Measurements from ENCODE around the gene PPP2R5B. TPM values are rescaled to one million over a fixed set of nuclear protein-coding genes. Genes with fewer than 3 reads are reported as not detected.

Gene PPP2R5B
- total and polyA plus RNA-seq, 9 of the 15 experiments (the other 6 are each of a cell fraction or from before 2014, with no cell fraction given): 0.10 to 7.8 (median 3.3) TPM

DNA sequence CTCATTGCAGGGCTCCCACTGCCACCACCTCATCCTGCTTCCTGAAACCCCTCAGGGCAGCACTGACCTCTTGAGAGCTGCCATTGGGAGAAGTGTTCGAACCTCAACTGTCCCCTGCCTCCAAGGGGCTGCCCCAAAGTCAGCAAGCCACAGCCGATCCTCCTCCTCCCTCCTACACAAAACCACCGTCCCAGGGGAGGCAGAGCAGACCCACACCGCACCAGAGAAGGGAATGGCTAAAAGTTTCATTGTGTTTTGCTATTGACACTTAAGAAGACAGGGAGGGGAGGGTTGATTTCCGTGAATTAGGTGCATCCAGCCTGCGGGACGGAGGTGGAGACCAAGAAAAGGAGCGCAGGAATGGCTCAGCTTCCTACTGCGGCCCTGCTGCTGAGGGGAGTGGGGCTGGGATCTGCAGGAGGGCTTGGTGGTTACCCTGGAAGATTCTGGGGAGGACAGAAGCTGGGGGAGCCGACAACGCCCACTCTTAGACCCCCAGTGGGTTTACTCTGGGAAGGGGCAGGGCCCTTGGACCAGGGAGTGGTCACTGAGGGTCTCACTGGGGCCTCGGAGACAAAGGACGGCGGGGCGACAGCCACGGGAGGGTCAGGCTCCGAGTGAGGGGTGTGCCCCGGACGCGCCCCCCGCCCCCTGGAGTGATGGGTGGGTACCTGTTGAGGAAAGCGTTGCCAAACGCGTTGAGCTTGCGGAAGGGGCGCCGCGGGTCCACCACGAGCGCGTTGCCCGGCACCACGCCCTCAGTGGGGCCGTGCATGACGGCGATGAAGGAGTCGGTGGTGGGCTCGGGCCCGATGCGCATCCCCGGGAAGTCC lies 46.9 kb upstream of the PPP2R5B start (continued):
- TF ChIP-seq, protein P1, sequence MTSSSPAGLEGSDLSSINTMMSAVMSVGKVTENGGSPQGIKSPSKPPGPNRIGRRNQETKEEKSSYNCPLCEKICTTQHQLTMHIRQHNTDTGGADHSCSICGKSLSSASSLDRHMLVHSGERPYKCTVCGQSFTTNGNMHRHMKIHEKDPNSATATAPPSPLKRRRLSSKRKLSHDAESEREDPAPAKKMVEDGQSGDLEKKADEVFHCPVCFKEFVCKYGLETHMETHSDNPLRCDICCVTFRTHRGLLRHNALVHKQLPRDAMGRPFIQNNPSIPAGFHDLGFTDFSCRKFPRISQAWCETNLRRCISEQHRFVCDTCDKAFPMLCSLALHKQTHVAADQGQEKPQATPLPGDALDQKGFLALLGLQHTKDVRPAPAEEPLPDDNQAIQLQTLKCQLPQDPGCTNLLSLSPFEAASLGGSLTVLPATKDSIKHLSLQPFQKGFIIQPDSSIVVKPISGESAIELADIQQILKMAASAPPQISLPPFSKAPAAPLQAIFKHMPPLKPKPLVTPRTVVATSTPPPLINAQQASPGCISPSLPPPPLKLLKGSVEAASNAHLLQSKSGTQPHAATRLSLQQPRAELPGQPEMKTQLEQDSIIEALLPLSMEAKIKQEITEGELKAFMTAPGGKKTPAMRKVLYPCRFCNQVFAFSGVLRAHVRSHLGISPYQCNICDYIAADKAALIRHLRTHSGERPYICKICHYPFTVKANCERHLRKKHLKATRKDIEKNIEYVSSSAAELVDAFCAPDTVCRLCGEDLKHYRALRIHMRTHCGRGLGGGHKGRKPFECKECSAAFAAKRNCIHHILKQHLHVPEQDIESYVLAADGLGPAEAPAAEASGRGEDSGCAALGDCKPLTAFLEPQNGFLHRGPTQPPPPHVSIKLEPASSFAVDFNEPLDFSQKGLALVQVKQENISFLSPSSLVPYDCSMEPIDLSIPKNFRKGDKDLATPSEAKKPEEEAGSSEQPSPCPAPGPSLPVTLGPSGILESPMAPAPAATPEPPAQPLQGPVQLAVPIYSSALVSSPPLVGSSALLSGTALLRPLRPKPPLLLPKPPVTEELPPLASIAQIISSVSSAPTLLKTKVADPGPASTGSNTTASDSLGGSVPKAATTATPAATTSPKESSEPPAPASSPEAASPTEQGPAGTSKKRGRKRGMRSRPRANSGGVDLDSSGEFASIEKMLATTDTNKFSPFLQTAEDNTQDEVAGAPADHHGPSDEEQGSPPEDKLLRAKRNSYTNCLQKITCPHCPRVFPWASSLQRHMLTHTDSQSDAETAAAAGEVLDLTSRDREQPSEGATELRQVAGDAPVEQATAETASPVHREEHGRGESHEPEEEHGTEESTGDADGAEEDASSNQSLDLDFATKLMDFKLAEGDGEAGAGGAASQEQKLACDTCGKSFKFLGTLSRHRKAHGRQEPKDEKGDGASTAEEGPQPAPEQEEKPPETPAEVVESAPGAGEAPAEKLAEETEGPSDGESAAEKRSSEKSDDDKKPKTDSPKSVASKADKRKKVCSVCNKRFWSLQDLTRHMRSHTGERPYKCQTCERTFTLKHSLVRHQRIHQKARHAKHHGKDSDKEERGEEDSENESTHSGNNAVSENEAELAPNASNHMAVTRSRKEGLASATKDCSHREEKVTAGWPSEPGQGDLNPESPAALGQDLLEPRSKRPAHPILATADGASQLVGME (CRISPR knock-in tag; IDR thresholded peaks at IDR 0.05): no peak
- TF ChIP-seq, protein P2, sequence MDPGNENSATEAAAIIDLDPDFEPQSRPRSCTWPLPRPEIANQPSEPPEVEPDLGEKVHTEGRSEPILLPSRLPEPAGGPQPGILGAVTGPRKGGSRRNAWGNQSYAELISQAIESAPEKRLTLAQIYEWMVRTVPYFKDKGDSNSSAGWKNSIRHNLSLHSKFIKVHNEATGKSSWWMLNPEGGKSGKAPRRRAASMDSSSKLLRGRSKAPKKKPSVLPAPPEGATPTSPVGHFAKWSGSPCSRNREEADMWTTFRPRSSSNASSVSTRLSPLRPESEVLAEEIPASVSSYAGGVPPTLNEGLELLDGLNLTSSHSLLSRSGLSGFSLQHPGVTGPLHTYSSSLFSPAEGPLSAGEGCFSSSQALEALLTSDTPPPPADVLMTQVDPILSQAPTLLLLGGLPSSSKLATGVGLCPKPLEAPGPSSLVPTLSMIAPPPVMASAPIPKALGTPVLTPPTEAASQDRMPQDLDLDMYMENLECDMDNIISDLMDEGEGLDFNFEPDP (CRISPR knock-in tag; IDR thresholded peaks at IDR 0.05): no peak
- TF ChIP-seq NR3C1 (CRISPR knock-in tag; IDR thresholded peaks at IDR 0.05): peak; percentile 23; the same call in 1 of the 2 replicates
- peak; percentile 81; the same call in 1 of the 2 replicates for TF ChIP-seq KAT7 (CRISPR knock-in tag; IDR thresholded peaks at IDR 0.05; ENCODE audit: borderline replicate concordance)
- TF ChIP-seq MAFK (IDR thresholded peaks at IDR 0.05; ENCODE audit: low read length): no peak
- TF ChIP-seq, protein P3, sequence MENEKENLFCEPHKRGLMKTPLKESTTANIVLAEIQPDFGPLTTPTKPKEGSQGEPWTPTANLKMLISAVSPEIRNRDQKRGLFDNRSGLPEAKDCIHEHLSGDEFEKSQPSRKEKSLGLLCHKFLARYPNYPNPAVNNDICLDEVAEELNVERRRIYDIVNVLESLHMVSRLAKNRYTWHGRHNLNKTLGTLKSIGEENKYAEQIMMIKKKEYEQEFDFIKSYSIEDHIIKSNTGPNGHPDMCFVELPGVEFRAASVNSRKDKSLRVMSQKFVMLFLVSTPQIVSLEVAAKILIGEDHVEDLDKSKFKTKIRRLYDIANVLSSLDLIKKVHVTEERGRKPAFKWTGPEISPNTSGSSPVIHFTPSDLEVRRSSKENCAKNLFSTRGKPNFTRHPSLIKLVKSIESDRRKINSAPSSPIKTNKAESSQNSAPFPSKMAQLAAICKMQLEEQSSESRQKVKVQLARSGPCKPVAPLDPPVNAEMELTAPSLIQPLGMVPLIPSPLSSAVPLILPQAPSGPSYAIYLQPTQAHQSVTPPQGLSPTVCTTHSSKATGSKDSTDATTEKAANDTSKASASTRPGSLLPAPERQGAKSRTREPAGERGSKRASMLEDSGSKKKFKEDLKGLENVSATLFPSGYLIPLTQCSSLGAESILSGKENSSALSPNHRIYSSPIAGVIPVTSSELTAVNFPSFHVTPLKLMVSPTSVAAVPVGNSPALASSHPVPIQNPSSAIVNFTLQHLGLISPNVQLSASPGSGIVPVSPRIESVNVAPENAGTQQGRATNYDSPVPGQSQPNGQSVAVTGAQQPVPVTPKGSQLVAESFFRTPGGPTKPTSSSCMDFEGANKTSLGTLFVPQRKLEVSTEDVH (IDR thresholded peaks at IDR 0.05; ENCODE audit: low read depth, partially characterized antibody): no peak
- no peak for TF ChIP-seq NCOA6 (IDR thresholded peaks at IDR 0.05)
- TF ChIP-seq SMAD2 (IDR thresholded peaks at IDR 0.05; ENCODE audit: low read depth, low read length): no peak
- no peak for TF ChIP-seq TEAD4 (IDR thresholded peaks at IDR 0.05; ENCODE audit: low read length)
- TF ChIP-seq TEAD4 (CRISPR knock-in tag; IDR thresholded peaks at IDR 0.05; ENCODE audit: borderline replicate concordance): no peak
- TF ChIP-seq ZNF561 (CRISPR knock-in tag; conservative IDR thresholded peaks at IDR 0.05): no peak
- TF ChIP-seq NR1H2 (CRISPR knock-in tag; IDR thresholded peaks at IDR 0.05): peak; percentile 86; the same call in 1 of the 2 replicates
- no peak for TF ChIP-seq ZNF140 (CRISPR knock-in tag; IDR thresholded peaks at IDR 0.05)
- no peak for TF ChIP-seq ZBTB8A (IDR thresholded peaks at IDR 0.05; ENCODE audit: partially characterized antibody)
- no peak for TF ChIP-seq NR2C1 (IDR thresholded peaks at IDR 0.05)
- TF ChIP-seq NR2C1 (tag; IDR thresholded peaks at IDR 0.05): no peak
- TF ChIP-seq IRF2 (CRISPR knock-in tag; IDR thresholded peaks at IDR 0.05): peak; percentile 15; the same call in 1 of the 2 replicates
- no peak for TF ChIP-seq ZNF253 (CRISPR knock-in tag; conservative IDR thresholded peaks at IDR 0.05)
- TF ChIP-seq SETDB1 (IDR thresholded peaks at IDR 0.05; ENCODE audit: low read length): no peak
- TF ChIP-seq ARNT (IDR thresholded peaks at IDR 0.05): no peak
